Stomach (tissue), 9 donors: ENCODE data around the gene RAMACL. TPM values are rescaled to one million over a fixed set of nuclear protein-coding genes. Genes with fewer than 3 reads are reported as not detected.
"Not testable (repeated sequence)": the region's sequence is repeated elsewhere in the genome, so short reads cannot be mapped to it uniquely, and the experiment has no call there.

Experiments used
- DNase-seq, 2 donors: peaks; one replicate each; pipeline versions ENCODE4 v3.0.0 to v3.0.0-alpha.2; 2013 to 2019
- H3K27ac ChIP-seq, 5 donors: fragments of 200-600 bp in 4 of 5; sonication (generic) in 4 of 5; one replicate each; pipeline ENCODE4 v1.5.1; 2013 to 2019; ENCODE audit warnings: mild to moderate bottlenecking in 1 of 5, moderate library complexity in 1 of 5
- H3K27me3 ChIP-seq, 3 donors: fragments of 200-600 bp; sonication (generic); one replicate each; pipeline ENCODE4 v1.5.1; 2017 to 2019; ENCODE audit warnings: mixed run types in 1 of 3
- H3K36me3 ChIP-seq, 4 donors: fragments of 200-600 bp; sonication (generic); 1 replicate in 3 of 4; 2 replicates in 1 of 4; pipeline ENCODE4 v1.5.1; 2016 to 2019
- H3K4me1 ChIP-seq, 4 donors: fragments of 200-600 bp; sonication (generic); one replicate each; pipeline ENCODE4 v1.5.1; 2016 to 2019
- H3K4me3 ChIP-seq, 4 donors: fragments of 200-600 bp; sonication (generic) in 3 of 4; one replicate each; pipeline ENCODE4 v1.5.1; 2016 to 2019; ENCODE audit warnings: mild to moderate bottlenecking in 1 of 4
- H3K9me3 ChIP-seq, 4 donors: fragments of 200-600 bp; sonication (generic); one replicate each; pipeline ENCODE4 v1.5.1; 2016 to 2019
- EP300 ChIP-seq: sonication (generic); formaldehyde crosslinking; IDR thresholded peaks from one replicate; pipeline ENCODE4 v1.6.1; 2017; ENCODE audit warnings: antibody characterized with exemption
- POLR2A ChIP-seq, 4 donors: fragments of 450-650 bp; IDR thresholded peaks; one replicate each; pipeline ENCODE4 v1.6.1; 2016; ENCODE audit warnings: antibody characterized with exemption in 4 of 4, control low read depth in 2 of 4, mild to moderate bottlenecking in 1 of 4, moderate library complexity in 1 of 4
- POLR2AphosphoS5 ChIP-seq, 3 donors: sonication (generic); formaldehyde crosslinking; IDR thresholded peaks; one replicate each; pipeline ENCODE4 v1.6.1; 2016; ENCODE audit warnings: antibody characterized with exemption in 3 of 3
- WGBS, 5 donors: extraction: QIAGEN DNeasy Blood & Tissue Kit in 3 of 5; methylation state at CpG; one replicate each; pipeline versions ENCODE4 v1.1.5 to v1.1.7; 2013 to 2018; 5-methylcytosine and 5-hydroxymethylcytosine counted together
- intact Hi-C: fragments of 100-400 bp; cut with DNase I; formaldehyde crosslinking; loops from one replicate; pipeline ENCODE4 v1.15.1; 2023; ENCODE audit warnings: low total_unique reads
- polyA plus RNA-seq, 3 donors: library from polyadenylated mRNA; stranded (reverse); fragments of 200-250 nt; gene quantifications; one replicate each; pipeline ENCODE4 v1.2.3, GENCODE V29; 2013
- total RNA-seq, 5 donors: library from RNA; depleted of rRNA; stranded (reverse); fragments of >200 nt; gene quantifications; one replicate each; pipeline versions ENCODE4 v1.1.0 to v1.2.3, GENCODE V29; 2014 to 2016
- TF ChIP-seq, protein P1 (sequence below), 7 experiments: fragments of 450-650 bp in 4 of 7; fragments of 200-600 bp in 3 of 7; sonication (generic) in 3 of 7; IDR thresholded peaks; one replicate each; pipeline ENCODE4 v1.5.1; 2016 to 2019; ENCODE audit warnings: antibody characterized with exemption in 7 of 7, control low read depth in 2 of 7, mild to moderate bottlenecking in 1 of 7
- donor health status: healthy with polysubstance abuse.
- donor health status: Bipolar disorder and iron deficiency.
- donor health status: healthy.

Gene RAMACL
- total and polyA plus RNA-seq, 8 donors = 0.25 to 9.0 (median 3.5) TPM; not detected in 3

DNA sequence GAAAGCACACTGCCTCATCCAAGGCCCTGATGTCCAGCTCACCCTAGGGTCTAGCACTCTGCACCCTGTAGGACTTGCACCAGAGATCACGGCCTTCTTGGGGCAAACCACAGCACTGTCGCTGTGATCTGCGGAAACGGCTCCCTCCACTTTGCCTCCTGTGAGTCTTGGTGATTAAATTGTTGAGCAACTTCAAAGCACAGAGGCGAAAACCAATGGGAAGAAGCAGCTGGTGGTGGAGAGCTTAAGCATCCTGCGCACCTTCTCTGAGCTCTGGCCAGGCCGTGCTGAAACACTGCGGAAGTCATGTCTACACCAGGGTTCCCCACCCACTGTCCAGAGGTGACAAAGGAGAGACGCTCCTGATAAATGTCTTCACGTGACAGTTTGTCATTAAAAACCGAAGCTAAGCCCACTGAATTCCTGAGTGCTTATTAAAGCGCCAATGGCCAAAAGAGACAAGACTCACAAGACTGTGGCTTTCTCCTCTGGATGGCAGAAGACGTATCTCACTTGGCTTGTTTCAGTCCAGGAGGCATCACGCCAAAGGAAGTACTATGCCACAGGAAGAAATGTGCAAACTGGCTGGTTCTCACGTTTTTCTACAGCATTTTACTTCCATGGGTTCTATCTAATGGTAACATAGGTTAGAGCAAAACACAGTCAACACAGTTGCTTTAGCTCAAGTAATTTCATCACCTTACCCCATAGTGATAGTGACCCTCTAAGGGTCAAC is 3.1 kb downstream of the RAMACL start:
- TF ChIP-seq, protein P1, sequence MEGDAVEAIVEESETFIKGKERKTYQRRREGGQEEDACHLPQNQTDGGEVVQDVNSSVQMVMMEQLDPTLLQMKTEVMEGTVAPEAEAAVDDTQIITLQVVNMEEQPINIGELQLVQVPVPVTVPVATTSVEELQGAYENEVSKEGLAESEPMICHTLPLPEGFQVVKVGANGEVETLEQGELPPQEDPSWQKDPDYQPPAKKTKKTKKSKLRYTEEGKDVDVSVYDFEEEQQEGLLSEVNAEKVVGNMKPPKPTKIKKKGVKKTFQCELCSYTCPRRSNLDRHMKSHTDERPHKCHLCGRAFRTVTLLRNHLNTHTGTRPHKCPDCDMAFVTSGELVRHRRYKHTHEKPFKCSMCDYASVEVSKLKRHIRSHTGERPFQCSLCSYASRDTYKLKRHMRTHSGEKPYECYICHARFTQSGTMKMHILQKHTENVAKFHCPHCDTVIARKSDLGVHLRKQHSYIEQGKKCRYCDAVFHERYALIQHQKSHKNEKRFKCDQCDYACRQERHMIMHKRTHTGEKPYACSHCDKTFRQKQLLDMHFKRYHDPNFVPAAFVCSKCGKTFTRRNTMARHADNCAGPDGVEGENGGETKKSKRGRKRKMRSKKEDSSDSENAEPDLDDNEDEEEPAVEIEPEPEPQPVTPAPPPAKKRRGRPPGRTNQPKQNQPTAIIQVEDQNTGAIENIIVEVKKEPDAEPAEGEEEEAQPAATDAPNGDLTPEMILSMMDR (IDR thresholded peaks at IDR 0.05) = no peak
- no peak for TF ChIP-seq POLR2A (IDR thresholded peaks at IDR 0.05)
- no peak for TF ChIP-seq POLR2AphosphoS5 (IDR thresholded peaks at IDR 0.05)
- no peak for TF ChIP-seq EP300
- no peak for DNase-seq
- intact Hi-C loops = no loop called here
- H3K9me3 ChIP-seq = no peaks in the 10 kb centered on the region
- no peak overlapping the region for H3K27ac ChIP-seq
- WGBS, 5 donors = 81 to 89% (median 88%) methylated on average over 15 of the region's 15 CpGs
- H3K4me3 ChIP-seq = no peak overlapping the region
- no peaks in the 10 kb centered on the region for H3K27me3 ChIP-seq
- peaks cover 5 to 21% (median 6%) of the 10 kb centered on the region in 4 donors for H3K4me1 ChIP-seq
- H3K36me3 ChIP-seq = no peaks in the 10 kb centered on the region

DNA sequence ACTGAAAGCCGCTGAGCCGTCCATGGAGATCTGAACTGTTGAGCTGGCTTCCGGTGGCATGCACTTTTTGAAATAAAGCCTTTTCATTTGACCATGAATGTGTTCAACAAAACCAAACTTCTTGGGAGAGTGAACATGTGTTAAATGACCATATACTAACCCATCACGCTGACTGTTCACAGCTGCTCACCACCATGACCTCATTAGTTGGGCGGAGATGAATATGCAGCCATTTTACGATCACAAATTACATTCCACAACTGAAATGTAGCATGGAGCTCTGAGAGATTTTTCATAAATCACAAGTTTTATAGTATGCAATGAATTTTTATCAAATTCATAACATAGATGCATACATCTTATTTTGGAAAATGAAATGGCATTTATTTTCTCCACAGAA is 4.2 kb downstream of the RAMACL start:
- peaks cover 0 to 11% (median 3%) of the 10 kb centered on the region in 4 donors for H3K4me1 ChIP-seq
- H3K27me3 ChIP-seq = no peaks in the 10 kb centered on the region
- H3K9me3 ChIP-seq = no peaks in the 10 kb centered on the region
- WGBS, 5 donors = 91 to 95% (median 93%) methylated on average over 6 of the region's 6 CpGs
- H3K27ac ChIP-seq = no peak overlapping the region
- TF ChIP-seq, protein P1 (IDR thresholded peaks at IDR 0.05) = no peak
- TF ChIP-seq POLR2A (IDR thresholded peaks at IDR 0.05) (no peak), POLR2AphosphoS5 (IDR thresholded peaks at IDR 0.05) (no peak), EP300 (no peak)
- no peak overlapping the region for H3K4me3 ChIP-seq
- peak in 1 of 2 donors; percentile 67 for DNase-seq
- intact Hi-C loops = no loop called here
- H3K36me3 ChIP-seq = no peaks in the 10 kb centered on the region

DNA sequence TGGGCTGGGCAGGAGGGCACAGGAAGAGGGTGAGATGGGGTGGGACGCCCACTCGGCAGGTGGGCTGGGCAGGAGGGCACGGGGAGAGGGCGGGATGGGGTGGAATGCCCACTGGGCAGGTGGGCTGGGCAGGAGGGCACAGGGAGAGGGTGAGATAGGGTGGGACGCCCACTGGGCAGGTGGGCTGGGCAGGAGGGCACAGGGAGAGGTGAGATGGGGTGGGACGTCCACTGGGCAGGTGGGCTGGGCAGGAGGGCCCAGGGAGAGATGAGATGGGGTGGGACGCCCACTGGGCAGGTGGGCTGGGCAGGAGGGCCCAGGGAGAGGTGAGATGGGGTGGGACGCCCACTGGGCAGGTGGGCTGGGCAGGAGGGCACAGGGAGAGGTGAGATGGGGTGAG is 4.7 kb downstream of the RAMACL start:
- H3K4me1 ChIP-seq = peaks cover 0 to 10% (median 3%) of the 10 kb centered on the region in 4 donors
- H3K9me3 ChIP-seq, DNase-seq, H3K27me3 ChIP-seq, H3K27ac ChIP-seq, H3K36me3 ChIP-seq, H3K4me3 ChIP-seq, intact Hi-C loops: not testable (repeated sequence)
- 91 to 98% (median 97%) methylated on average over 8 of the region's 8 CpGs for WGBS, 5 donors

DNA sequence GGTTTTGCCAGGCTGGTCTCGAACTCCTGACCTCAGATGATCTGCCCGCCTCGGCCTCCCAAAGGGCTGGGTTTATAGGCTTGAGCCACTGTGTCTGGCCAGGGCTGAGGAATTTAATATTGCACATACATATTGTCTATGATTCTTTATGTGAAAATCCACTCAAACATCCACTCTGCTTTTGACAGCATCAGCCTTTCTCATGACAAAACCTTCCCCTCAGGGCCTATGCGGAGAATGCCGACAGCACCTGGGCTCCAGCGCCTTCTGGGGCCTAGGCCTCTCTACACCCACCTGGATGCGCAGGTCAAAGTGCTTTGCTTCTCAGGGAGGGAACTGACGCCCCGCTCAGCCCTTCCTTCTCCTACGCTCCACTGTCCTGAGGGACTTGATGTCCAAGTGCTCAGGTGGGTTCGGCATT is 5.4 kb downstream of the RAMACL start:
- H3K4me1 ChIP-seq = peaks cover 0 to 10% (median 3%) of the 10 kb centered on the region in 4 donors
- H3K4me3 ChIP-seq = no peak overlapping the region
- H3K27ac ChIP-seq = no peak overlapping the region
- intact Hi-C loops = no loop called here
- DNase-seq = no peak
- no peaks in the 10 kb centered on the region for H3K27me3 ChIP-seq
- no peak for TF ChIP-seq EP300
- TF ChIP-seq POLR2A (IDR thresholded peaks at IDR 0.05) = no peak
- TF ChIP-seq, protein P1 (IDR thresholded peaks at IDR 0.05) = no peak
- TF ChIP-seq POLR2AphosphoS5 (IDR thresholded peaks at IDR 0.05) = no peak
- 92 to 98% (median 94%) methylated on average over 11 of the region's 11 CpGs for WGBS, 5 donors
- peaks cover 0 to 11% (median 3%) of the 10 kb centered on the region in 4 donors for H3K9me3 ChIP-seq
- no peaks in the 10 kb centered on the region for H3K36me3 ChIP-seq
